GM12878 (cell line): ENCODE data around the gene ACHE. TPM values are rescaled to one million over a fixed set of nuclear protein-coding genes. Genes with fewer than 3 reads are reported as not detected.

Source experiments
- ATAC-seq: fragments of 200-7000 bp; cut with Tn5 transposase; 3 replicates; pipeline ENCODE4 v1.9.1; 2020; ENCODE audit warnings: mild to moderate bottlenecking, moderate library complexity
- BruUV-seq: library from RNA; stranded (reverse); fragments of 400-500 nt; replicated peaks from 2 replicates; lab custom pipeline; 2021; lab: Mats Ljungman, UMichigan
- CTCF ChIA-PET: fragments of 300-600 bp; sonication (Branson Sonifier 250); formaldehyde crosslinking; extraction: SDS; loops from one replicate; lab custom pipeline; 2021; ENCODE audit warnings: inconsistent platforms; lab: Yijun Ruan, JAX
- POLR2A ChIA-PET: fragments of 350-600 bp; formaldehyde crosslinking; extraction: SDS; loops from one replicate; lab custom pipeline; 2021; ENCODE audit warnings: inconsistent platforms; lab: Charles Lee
- RAD21 ChIA-PET: fragments of 300-600 bp; sonication (Branson Sonifier 250); formaldehyde crosslinking; loops from one replicate; lab custom pipeline; 2023; ENCODE audit warnings: antibody characterized with exemption; ENCODE audit not compliant: unreplicated experiment; lab: Charles Lee
- SMC1A ChIA-PET: fragments of 300-600 bp; sonication (Branson Sonifier 250); formaldehyde crosslinking; loops from one replicate; lab custom pipeline; 2023; ENCODE audit not compliant: unreplicated experiment, uncharacterized antibody; lab: Charles Lee
- DNase-seq: peaks from one replicate; pipeline ENCODE4 v3.0.0-alpha.2; 2011; ENCODE audit warnings: low read depth, low spot score
- FAIRE-seq: peaks from 3 replicates; lab custom pipeline; 2011; peaks lifted over from hg19 to GRCh38; lab: Jason Lieb, UNC
- H2AFZ ChIP-seq: 2 replicates; pipeline ENCODE4 v1.6.0; 2011; ENCODE audit warnings: low read depth, low read length, control low read depth; ENCODE audit not compliant: control insufficient read depth
- H3K27ac ChIP-seq: 2 replicates; pipeline ENCODE4 v1.5.1; 2011; ENCODE audit warnings: control low read depth; ENCODE audit not compliant: control insufficient read depth, insufficient read depth
- H3K27me3 ChIP-seq, 2 experiments: replicated peaks in 1 of 2; 2 replicates each; pipeline versions ENCODE4 v1.6.0 to v1.6.1; 2011; ENCODE audit warnings: low read length in 1 of 2; ENCODE audit not compliant: control insufficient read depth in 2 of 2, insufficient read depth in 2 of 2
- H3K36me3 ChIP-seq, 2 experiments: 2 replicates each; pipeline ENCODE4 v1.5.1; 2011; ENCODE audit warnings: low read length in 1 of 2; ENCODE audit not compliant: control insufficient read depth in 2 of 2, insufficient read depth in 2 of 2
- H3K4me1 ChIP-seq: 2 replicates; pipeline ENCODE4 v1.6.1; 2011; ENCODE audit warnings: mild to moderate bottlenecking, low read length, moderate library complexity, mixed read lengths; ENCODE audit not compliant: control insufficient read depth, insufficient read depth
- H3K4me2 ChIP-seq: 2 replicates; pipeline ENCODE4 v1.6.0; 2011; ENCODE audit warnings: control low read depth; ENCODE audit not compliant: control insufficient read depth, insufficient read depth
- H3K4me3 ChIP-seq: fragments of 200-600 bp; sonication (generic); 2 replicates; pipeline ENCODE4 v1.5.1; 2016
- H3K79me2 ChIP-seq: 2 replicates; pipeline ENCODE4 v1.6.0; 2011; ENCODE audit warnings: low read length; ENCODE audit not compliant: control insufficient read depth, insufficient read depth
- H3K9ac ChIP-seq: 2 replicates; pipeline ENCODE4 v1.8.0; 2011; ENCODE audit warnings: low read length, control low read depth, mixed read lengths; ENCODE audit not compliant: control insufficient read depth, insufficient read depth
- H3K9me3 ChIP-seq: replicated peaks from 3 replicates; pipeline ENCODE4 v1.5.1; 2011; ENCODE audit warnings: mild to moderate bottlenecking, low read length; ENCODE audit not compliant: control insufficient read depth, insufficient read depth
- H4K20me1 ChIP-seq: 2 replicates; pipeline ENCODE4 v1.6.0; 2011; ENCODE audit not compliant: control insufficient read depth, insufficient read depth
- CHD1 ChIP-seq: IDR thresholded peaks from 2 replicates; pipeline ENCODE4 v1.6.1; 2012; ENCODE audit warnings: low read depth, low read length, improper control_type of control experiment
- HDGF ChIP-seq: fragments of 450-650 bp; IDR thresholded peaks from 2 replicates; pipeline ENCODE4 v1.6.1; 2016; ENCODE audit warnings: antibody characterized with exemption
- KLF5 ChIP-seq: fragments of 450-650 bp; IDR thresholded peaks from 2 replicates; pipeline ENCODE4 v1.6.1; 2014; ENCODE audit warnings: mild to moderate bottlenecking; ENCODE audit not compliant: partially characterized antibody
- NKRF ChIP-seq: fragments of 450-650 bp; conservative IDR thresholded peaks from 2 replicates; pipeline ENCODE4 v1.6.1; 2017; ENCODE audit warnings: mild to moderate bottlenecking, moderate library complexity
- POLR2A ChIP-seq: IDR thresholded peaks from 2 replicates; pipeline ENCODE4 v1.6.1; 2011; ENCODE audit warnings: low read depth, mild to moderate bottlenecking, low read length
- SIN3A ChIP-seq: IDR thresholded peaks from 2 replicates; pipeline ENCODE4 v1.6.1; 2012; ENCODE audit warnings: low read depth, low read length, improper control_type of control experiment
- SMARCA5 ChIP-seq: fragments of 450-650 bp; IDR thresholded peaks from 2 replicates; pipeline ENCODE4 v1.6.1; 2017; ENCODE audit warnings: mild to moderate bottlenecking
- SRF ChIP-seq, 2 experiments: IDR thresholded peaks; 2 replicates each; pipeline ENCODE4 v1.6.1; 2011; ENCODE audit warnings: low read depth in 2 of 2, low read length in 2 of 2, mild to moderate bottlenecking in 1 of 2, moderate library complexity in 1 of 2
- STAT3 ChIP-seq: IDR thresholded peaks from 2 replicates; pipeline ENCODE4 v1.6.1; 2011; ENCODE audit warnings: low read depth, low read length, improper control_type of control experiment
- YBX1 ChIP-seq: fragments of 450-650 bp; IDR thresholded peaks from 2 replicates; pipeline ENCODE4 v1.6.1; 2016; ENCODE audit warnings: antibody characterized with exemption
- ZSCAN29 ChIP-seq: fragments of 450-650 bp; IDR thresholded peaks from 2 replicates; pipeline ENCODE4 v1.6.1; 2017; ENCODE audit warnings: mild to moderate bottlenecking, moderate library complexity
- ZZZ3 ChIP-seq: IDR thresholded peaks from 2 replicates; pipeline ENCODE4 v1.6.1; 2011; ENCODE audit warnings: low read depth; ENCODE audit not compliant: control insufficient read depth, insufficient read length
- WGBS: methylation state at CpG from one replicate; pipeline ENCODE4 v1.1.6; 2016; ENCODE audit warnings: low lambda C conversion rate; ENCODE audit not compliant: insufficient replicate concordance, insufficient coverage; ENCODE audit errors: missing lambda C conversion rate; 5-methylcytosine and 5-hydroxymethylcytosine counted together
- in situ Hi-C: fragments of 300-500 bp; cut with MboI; formaldehyde crosslinking; loops from 9 replicates; pipeline ENCODE4 v1.14.3; 2018; ENCODE audit warnings: mixed read lengths
- intact Hi-C: fragments of 100-400 bp; cut with micrococcal nuclease; formaldehyde crosslinking; loops from one replicate; pipeline ENCODE4 v1.14.2; 2022; ENCODE audit not compliant: unreplicated experiment
- polyA plus RNA-seq, 11 experiments: library from polyadenylated mRNA; depleted of rRNA in 4 of 11; unstranded in 6 of 11; stranded (reverse) in 5 of 11; fragments of >200 nt; fragmentation: Nextera tagmentation in 4 of 11; fragmentation: Illumina TruSeq in 1 of 11; extraction: Ambion mirVana in 4 of 11; extraction: Trizol in 1 of 11; gene quantifications; 1 replicate in 1 of 11; 2 replicates in 10 of 11; pipeline versions ENCODE4 v1.2.1 to v1.2.3, GENCODE V29; 2011 to 2016; ENCODE audit warnings: inconsistent platforms in 2 of 11, missing spikeins in 2 of 11, low read depth in 1 of 11
- total RNA-seq, 4 experiments: library from RNA; depleted of rRNA in 3 of 4; stranded (reverse); fragments of >200 nt in 3 of 4; fragmentation: Illumina TruSeq in 1 of 4; extraction: Trizol in 1 of 4; gene quantifications; 2 replicates each; pipeline versions ENCODE4 v1.2.1 to v1.2.3, GENCODE V29; 2013 to 2021
- TF ChIP-seq, protein P1 (sequence below): fragments of 450-650 bp; IDR thresholded peaks from 2 replicates; pipeline ENCODE4 v1.6.1; 2018; ENCODE audit warnings: borderline replicate concordance, mild to moderate bottlenecking; ENCODE audit not compliant: partially characterized antibody

ACHE gene
- total and polyA plus RNA-seq, 10 of the 15 experiments (the other 5 are each of a cell fraction or from before 2014, with no cell fraction given): 0.07 to 5.1 (median 2.3) TPM; not detected in 1

GRCh38 chr7:100864263-100864845, 31.3 kb downstream of the ACHE start:
- Histone ChIP-seq H2AFZ (no peak overlapping the region), H3K9me3 (no peaks in the 10 kb centered on the region), H3K9ac (no peak overlapping the region), H3K27ac (no peak overlapping the region), H3K27me3 (no peaks in the 10 kb centered on the region), H3K36me3 (peaks cover 4 to 8% of the 10 kb centered on the region in 2 experiments; a peak in 3 of 4 replicates), H3K79me2 (peaks cover 22% of the 10 kb centered on the region), H3K4me1 (peaks cover 4% of the 10 kb centered on the region), H3K4me3 (no peak overlapping the region), H3K4me2 (no peak overlapping the region), H4K20me1 (no peaks in the 10 kb centered on the region)
- ChIA-PET POLR2A (interaction anchor here (0.6 kb wide), 2 partner anchors 198 to 291 kb away, joined by 3 read pairs; no protein-coding TSS in a partner anchor), RAD21 (no interaction called here), CTCF (interaction anchor here (0.9 to 1.7 kb wide), 3 partner anchors 11 to 159 kb away, joined by 3 to 6 read pairs (median 3); partner anchors contain the start of genes POP7, SLC12A9 and SRRT), SMC1A (no interaction called here)
- no TSS peak for BruUV-seq
- ATAC-seq (no peak), FAIRE-seq (no peak), DNase-seq (no peak)
- TF ChIP-seq STAT3: no peak
- no peak for TF ChIP-seq KLF5
- TF ChIP-seq SMARCA5: no peak
- TF ChIP-seq SRF (IDR thresholded peaks at IDR 0.05; ENCODE audit: low read depth in 2 of 2, low read length in 2 of 2): no peak
- TF ChIP-seq HDGF: no peak
- no peak for TF ChIP-seq SIN3A
- no peak for TF ChIP-seq CHD1
- no peak for TF ChIP-seq POLR2A
- TF ChIP-seq NKRF: no peak
- TF ChIP-seq ZZZ3: no peak
- TF ChIP-seq ZSCAN29: no peak
- TF ChIP-seq, protein P1, sequence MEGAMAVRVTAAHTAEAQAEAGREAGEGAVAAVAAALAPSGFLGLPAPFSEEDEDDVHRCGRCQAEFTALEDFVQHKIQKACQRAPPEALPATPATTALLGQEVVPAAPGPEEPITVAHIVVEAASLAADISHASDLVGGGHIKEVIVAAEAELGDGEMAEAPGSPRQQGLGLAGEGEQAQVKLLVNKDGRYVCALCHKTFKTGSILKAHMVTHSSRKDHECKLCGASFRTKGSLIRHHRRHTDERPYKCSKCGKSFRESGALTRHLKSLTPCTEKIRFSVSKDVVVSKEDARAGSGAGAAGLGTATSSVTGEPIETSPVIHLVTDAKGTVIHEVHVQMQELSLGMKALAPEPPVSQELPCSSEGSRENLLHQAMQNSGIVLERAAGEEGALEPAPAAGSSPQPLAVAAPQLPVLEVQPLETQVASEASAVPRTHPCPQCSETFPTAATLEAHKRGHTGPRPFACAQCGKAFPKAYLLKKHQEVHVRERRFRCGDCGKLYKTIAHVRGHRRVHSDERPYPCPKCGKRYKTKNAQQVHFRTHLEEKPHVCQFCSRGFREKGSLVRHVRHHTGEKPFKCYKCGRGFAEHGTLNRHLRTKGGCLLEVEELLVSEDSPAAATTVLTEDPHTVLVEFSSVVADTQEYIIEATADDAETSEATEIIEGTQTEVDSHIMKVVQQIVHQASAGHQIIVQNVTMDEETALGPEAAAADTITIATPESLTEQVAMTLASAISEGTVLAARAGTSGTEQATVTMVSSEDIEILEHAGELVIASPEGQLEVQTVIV: no peak
- no peak for TF ChIP-seq YBX1
- WGBS: 95% methylated on average over 12 of the region's 12 CpGs
- in situ Hi-C loops: no loop called here
- intact Hi-C loops: no loop called here
